GM19397 (cell line): ENCODE data around the gene RNF14.
"Not testable (repeated sequence)": the region's sequence is repeated elsewhere in the genome, so short reads cannot be mapped to it uniquely, and the experiment has no call there.

ENCODE experiments used
- ATAC-seq: cut with Tn5 transposase; IDR thresholded peaks from one replicate; pipeline ENCODE4 v1.9.1; 2021; ENCODE audit warnings: mild to moderate bottlenecking, moderate library complexity; ENCODE audit not compliant: unreplicated experiment

The RNF14 gene

GRCh38 chr5:142012792-142013388 lies 44.0 kb downstream of the RNF14 start, which contains the start of gene GNPDA1:
TSS of gene GNPDA1 (minus strand) at chr5:142013027. CDS start at chr5:142012035, 992 bp downstream.
- peak; percentile 76 for ATAC-seq

- no peak for ATAC-seq
Measured at GRCh38 chr5:142013734-142014521, 45.0 kb downstream of the RNF14 start.

GRCh38 chr5:142014911-142015584 lies 46.1 kb downstream of the RNF14 start:
- ATAC-seq: no peak

- peak; percentile 24 for ATAC-seq
Measured at GRCh38 chr5:142015781-142016533, 47.1 kb downstream of the RNF14 start.

GRCh38 chr5:142016556-142016955 lies 47.7 kb downstream of the RNF14 start:
- peak; percentile 33 for ATAC-seq

- ATAC-seq: peak; percentile 33
Measured at GRCh38 chr5:142017832-142018427, 49.0 kb downstream of the RNF14 start.

DNA sequence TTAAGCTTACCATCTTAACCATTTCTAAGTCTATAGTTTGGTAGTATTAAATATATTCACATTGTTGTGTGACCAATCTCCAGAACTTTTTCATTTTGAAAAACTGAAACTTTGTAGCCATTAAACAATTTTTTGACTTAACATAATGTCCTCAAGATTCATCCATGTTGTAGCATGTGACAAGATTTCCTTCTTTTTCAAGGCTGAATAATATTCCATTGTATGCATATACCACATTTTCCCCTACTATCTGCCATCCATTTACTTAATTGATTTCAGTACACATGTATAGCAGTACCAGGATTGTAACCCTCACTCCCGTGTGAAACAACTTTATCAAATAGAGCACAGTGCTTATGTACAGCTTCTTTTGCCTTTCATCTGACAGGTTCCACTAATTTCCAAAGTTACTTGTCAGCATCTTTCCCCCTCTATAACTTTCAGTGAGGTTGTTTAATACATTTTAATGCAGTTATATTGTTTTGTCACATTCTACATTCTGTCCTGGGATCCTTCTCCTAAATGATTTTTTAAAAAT lies 51.3 kb downstream of the RNF14 start:
- no peak for ATAC-seq

DNA sequence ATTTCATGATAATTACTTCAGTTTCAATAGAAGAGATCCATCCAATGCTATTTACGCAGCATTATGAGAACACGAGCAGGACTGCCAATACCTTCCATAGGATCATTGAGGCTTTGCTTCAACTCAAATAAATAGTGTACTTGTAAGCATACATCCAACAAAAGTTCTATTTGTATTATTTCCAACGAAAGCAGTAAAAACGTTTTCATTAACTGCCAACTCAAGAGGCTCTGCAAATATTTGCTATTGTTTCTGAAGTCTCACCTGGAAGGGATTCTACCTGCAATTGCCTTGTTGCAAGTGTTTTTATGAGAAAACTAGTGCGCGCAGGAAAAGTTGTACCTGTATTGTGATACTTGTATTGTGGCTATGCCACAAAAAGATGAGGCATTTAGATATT lies 54.9 kb downstream of the RNF14 start:
- ATAC-seq: no peak

DNA sequence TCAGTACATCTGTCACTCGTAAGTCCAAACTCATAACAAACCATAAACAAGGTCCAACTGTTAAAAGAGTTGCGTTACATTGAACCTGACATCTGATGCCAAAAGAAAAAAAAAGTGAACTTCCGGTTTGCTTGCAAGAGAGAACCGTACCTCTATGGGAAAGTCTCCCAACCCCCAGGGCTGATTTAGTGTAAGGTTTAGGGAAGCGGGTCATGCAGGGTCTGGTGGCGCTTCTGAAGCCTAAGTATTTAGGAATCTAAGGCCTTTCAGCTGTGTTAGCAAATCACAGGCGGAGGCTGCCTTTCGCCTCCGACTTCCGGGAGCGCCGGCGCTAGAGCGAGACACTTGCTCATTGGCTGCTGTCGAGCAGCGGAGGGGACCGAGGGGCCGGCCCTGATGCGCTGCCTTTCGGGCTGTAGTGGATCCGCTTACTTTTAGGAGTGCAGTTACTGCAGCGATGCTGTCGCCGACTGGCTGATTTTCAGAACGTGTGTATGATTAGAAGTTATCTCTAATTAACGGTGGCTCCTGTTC lies 55.9 kb downstream of the RNF14 start:
- peak; percentile 100 for ATAC-seq

GRCh38 chr5:142025637-142026036 lies 56.7 kb downstream of the RNF14 start:
- no peak for ATAC-seq

- ATAC-seq: no peak
Measured at GRCh38 chr5:142032150-142032549, 63.2 kb downstream of the RNF14 start.

DNA sequence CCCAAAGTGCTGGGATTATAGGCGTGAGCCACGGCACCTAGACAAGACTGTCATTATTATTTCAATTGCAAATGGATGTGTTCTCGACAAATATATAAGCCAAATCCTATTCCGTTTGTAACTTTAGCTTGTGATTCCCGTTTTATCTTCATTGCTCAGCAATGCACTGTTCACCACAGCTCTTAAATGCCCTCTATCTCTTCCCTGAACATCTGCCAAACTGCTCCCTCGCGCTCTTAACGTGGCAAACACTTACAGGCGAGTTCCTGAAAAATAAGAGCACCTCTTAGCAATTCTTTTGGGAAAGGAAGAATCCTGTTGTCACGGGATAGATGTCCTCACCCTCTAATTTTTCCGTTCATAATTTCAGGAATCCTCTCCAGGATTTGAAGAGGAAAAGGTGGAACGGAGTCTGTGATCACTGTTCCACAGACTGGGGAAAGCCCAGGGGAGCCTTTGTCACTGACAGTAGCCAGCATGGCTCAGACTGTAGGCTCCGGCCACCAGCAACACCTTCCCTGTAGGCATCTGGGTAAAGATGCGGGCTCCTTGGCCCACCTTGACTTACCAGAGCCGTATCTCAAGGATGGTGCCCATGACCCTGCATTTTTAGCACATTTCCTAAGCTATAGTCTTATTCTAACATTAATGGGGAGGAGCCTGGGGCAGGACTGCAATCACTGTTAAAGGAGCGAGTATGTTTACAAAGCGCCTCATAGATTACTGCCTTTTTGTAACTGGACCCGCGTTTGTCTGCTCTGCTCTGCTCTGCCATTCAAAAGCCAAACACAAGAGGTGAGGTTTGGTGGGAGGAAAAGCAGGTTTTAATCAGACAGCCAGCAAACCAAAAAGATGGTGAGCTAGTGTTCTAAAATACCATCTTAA lies 64.1 kb downstream of the RNF14 start:
- ATAC-seq: no peak

GRCh38 chr5:142033632-142034567 lies 65.0 kb downstream of the RNF14 start:
- not testable (repeated sequence) for ATAC-seq

DNA sequence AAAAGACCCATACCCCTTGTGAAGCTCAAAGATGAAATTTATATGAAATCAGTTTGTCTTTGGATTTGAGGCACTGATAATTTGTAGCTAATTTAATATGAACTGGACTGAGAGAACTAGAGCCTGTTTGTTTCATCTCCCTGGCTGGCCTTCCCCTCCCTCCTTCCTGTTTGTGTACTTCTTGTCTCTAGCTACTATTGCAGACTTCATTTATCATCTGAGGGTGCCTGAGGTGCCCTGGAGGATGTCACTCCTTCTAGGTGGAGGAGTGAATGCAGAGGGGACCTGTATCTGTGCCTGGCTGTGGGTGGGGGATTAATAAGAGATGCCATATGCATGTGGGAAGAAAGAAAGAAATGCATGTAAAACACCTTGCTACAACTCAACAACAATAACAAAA lies 66.1 kb downstream of the RNF14 start:
- no peak for ATAC-seq

GRCh38 chr5:142036918-142037317 lies 68.0 kb downstream of the RNF14 start:
- ATAC-seq: no peak

- ATAC-seq: not testable (repeated sequence)
Measured at GRCh38 chr5:142037599-142037998, 68.7 kb downstream of the RNF14 start.

- no peak for ATAC-seq
Measured at GRCh38 chr5:142038735-142039134, 69.8 kb downstream of the RNF14 start.
